Measurements from ENCODE around the gene PEX14. TPM values are rescaled to one million over a fixed set of nuclear protein-coding genes. Genes with fewer than 3 reads are reported as not detected.

The PEX14 gene
- polyA plus RNA-seq, 1 donor from 2014 or later: 13.5 TPM

DNA sequence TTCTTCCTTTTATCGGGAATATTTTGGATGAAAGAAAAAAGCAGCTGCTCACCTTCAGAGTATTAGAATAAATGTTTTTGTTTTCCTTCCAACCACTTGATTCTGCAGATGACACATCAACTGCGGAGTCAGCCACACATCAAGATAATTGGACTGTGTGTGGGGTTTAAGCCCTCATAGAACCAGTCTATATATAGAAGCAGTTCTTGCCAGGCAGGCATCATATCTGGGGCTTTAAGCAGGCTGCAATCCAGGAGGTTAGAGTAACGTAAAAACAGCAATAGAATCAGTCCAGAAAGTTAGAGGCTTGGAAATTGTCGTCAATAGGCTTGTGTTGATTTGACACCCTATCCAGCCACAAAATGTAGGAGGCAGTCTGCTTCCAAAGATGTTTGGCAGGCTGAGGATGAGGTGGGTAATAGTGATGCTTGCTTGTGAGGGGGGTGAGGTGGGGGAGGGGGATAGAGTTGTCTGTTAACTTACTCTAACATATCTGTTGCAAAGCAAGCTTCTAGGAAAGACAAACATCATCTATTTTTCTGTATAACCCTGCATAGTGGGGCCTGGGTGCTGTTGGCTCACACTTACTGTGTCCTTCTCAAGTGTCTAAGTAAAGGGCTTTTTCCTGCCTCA lies 64.8 kb downstream of the PEX14 start:
- H3K27me3 ChIP-seq (ENCODE audit: insufficient read depth, low read depth, low read length): no peaks in the 10 kb centered on the region
- H3K9me3 ChIP-seq (ENCODE audit: low read length): no peaks in the 10 kb centered on the region
- TF ChIP-seq, protein P1, sequence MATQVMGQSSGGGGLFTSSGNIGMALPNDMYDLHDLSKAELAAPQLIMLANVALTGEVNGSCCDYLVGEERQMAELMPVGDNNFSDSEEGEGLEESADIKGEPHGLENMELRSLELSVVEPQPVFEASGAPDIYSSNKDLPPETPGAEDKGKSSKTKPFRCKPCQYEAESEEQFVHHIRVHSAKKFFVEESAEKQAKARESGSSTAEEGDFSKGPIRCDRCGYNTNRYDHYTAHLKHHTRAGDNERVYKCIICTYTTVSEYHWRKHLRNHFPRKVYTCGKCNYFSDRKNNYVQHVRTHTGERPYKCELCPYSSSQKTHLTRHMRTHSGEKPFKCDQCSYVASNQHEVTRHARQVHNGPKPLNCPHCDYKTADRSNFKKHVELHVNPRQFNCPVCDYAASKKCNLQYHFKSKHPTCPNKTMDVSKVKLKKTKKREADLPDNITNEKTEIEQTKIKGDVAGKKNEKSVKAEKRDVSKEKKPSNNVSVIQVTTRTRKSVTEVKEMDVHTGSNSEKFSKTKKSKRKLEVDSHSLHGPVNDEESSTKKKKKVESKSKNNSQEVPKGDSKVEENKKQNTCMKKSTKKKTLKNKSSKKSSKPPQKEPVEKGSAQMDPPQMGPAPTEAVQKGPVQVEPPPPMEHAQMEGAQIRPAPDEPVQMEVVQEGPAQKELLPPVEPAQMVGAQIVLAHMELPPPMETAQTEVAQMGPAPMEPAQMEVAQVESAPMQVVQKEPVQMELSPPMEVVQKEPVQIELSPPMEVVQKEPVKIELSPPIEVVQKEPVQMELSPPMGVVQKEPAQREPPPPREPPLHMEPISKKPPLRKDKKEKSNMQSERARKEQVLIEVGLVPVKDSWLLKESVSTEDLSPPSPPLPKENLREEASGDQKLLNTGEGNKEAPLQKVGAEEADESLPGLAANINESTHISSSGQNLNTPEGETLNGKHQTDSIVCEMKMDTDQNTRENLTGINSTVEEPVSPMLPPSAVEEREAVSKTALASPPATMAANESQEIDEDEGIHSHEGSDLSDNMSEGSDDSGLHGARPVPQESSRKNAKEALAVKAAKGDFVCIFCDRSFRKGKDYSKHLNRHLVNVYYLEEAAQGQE (IDR thresholded peaks at IDR 0.05; ENCODE audit: borderline replicate concordance): no peak
- no peak for TF ChIP-seq MXI1 (conservative IDR thresholded peaks at IDR 0.05; ENCODE audit: poor library complexity, severe bottlenecking)
- TF ChIP-seq SMC3 (conservative IDR thresholded peaks at IDR 0.05; ENCODE audit: poor library complexity): no peak
- TF ChIP-seq RAD21 (conservative IDR thresholded peaks at IDR 0.05): no peak
- no peak for TF ChIP-seq POLR2AphosphoS5 (IDR thresholded peaks at IDR 0.05)
- TF ChIP-seq, protein P2, sequence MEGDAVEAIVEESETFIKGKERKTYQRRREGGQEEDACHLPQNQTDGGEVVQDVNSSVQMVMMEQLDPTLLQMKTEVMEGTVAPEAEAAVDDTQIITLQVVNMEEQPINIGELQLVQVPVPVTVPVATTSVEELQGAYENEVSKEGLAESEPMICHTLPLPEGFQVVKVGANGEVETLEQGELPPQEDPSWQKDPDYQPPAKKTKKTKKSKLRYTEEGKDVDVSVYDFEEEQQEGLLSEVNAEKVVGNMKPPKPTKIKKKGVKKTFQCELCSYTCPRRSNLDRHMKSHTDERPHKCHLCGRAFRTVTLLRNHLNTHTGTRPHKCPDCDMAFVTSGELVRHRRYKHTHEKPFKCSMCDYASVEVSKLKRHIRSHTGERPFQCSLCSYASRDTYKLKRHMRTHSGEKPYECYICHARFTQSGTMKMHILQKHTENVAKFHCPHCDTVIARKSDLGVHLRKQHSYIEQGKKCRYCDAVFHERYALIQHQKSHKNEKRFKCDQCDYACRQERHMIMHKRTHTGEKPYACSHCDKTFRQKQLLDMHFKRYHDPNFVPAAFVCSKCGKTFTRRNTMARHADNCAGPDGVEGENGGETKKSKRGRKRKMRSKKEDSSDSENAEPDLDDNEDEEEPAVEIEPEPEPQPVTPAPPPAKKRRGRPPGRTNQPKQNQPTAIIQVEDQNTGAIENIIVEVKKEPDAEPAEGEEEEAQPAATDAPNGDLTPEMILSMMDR (IDR thresholded peaks at IDR 0.05; ENCODE audit: poor library complexity, severe bottlenecking): no peak
- no peak for TF ChIP-seq TAF1 (IDR thresholded peaks at IDR 0.05; ENCODE audit: low read depth)
- no peak for TF ChIP-seq EZH2 (IDR thresholded peaks at IDR 0.05; ENCODE audit: borderline replicate concordance, insufficient read depth, low read length, poor library complexity, severe bottlenecking)
- TF ChIP-seq EP300 (conservative IDR thresholded peaks at IDR 0.05; ENCODE audit: poor library complexity, severe bottlenecking): no peak
- H4K20me1 ChIP-seq (ENCODE audit: insufficient read depth): no peaks in the 10 kb centered on the region
- H3K79me2 ChIP-seq (replicated peaks; ENCODE audit: insufficient read depth, low read length): no peaks in the 10 kb centered on the region
- H3K4me3 ChIP-seq (ENCODE audit: low read length): no peak overlapping the region
- H2AFZ ChIP-seq (ENCODE audit: low read depth, low read length): no peak overlapping the region
- no peak overlapping the region for H3K27ac ChIP-seq (ENCODE audit: low read length)
- no peaks in the 10 kb centered on the region for H3F3A ChIP-seq (ENCODE audit: insufficient read depth, low read length, poor library complexity, severe bottlenecking)
- H3K36me3 ChIP-seq (ENCODE audit: insufficient read depth, low read length): no peaks in the 10 kb centered on the region
- no peaks in the 10 kb centered on the region for H3K9me2 ChIP-seq (ENCODE audit: insufficient read depth, low read length)
- no peak overlapping the region for H3K9ac ChIP-seq (ENCODE audit: low read length)
- H3K4me2 ChIP-seq (ENCODE audit: low read length): no peak overlapping the region

DNA sequence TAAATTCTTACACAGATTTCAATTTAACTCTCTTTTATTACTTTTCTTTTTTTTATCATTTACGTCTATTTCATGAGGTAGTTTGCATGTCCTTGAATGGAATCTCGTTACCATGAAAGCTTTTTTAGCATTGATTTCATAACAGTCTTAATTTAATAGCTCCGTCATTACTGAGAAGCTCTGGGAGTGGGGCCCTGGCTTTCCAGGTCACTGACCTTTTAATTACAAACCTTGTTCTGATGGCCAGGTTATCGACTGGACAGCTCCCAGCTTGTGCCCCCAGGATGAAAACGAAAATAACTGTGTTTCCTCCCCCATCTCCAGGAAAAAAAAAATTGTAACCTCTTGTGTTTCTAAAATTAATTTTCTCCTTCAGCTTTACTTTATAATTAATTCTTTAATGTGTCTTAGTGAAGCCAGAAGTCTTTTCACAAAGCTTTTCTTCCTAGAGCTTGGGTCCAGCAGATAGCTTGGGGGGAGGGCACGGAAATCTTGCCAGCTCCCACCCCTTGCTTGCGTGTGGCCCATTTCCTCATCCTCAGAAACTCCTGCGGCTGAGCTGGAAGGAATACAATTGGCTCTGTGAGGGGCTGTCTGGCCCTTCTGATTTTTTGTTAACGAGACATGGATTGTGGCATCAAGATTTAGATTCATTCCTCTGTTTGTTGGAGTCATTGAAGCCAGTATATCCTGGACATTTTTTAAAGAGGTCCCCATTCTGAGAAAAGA lies 65.7 kb downstream of the PEX14 start:
- Histone ChIP-seq H3K27me3 (ENCODE audit: insufficient read depth, low read depth, low read length) (no peaks in the 10 kb centered on the region), H3K79me2 (replicated peaks; ENCODE audit: insufficient read depth, low read length) (no peaks in the 10 kb centered on the region), H3K36me3 (ENCODE audit: insufficient read depth, low read length) (no peaks in the 10 kb centered on the region), H3K4me2 (ENCODE audit: low read length) (no peak overlapping the region), H3K9me2 (ENCODE audit: insufficient read depth, low read length) (no peaks in the 10 kb centered on the region), H2AFZ (ENCODE audit: low read depth, low read length) (no peak overlapping the region), H3K27ac (ENCODE audit: low read length) (no peak overlapping the region), H3F3A (ENCODE audit: insufficient read depth, low read length, poor library complexity, severe bottlenecking) (no peaks in the 10 kb centered on the region), H3K9ac (ENCODE audit: low read length) (no peak overlapping the region), H3K4me3 (ENCODE audit: low read length) (no peak overlapping the region), H3K9me3 (ENCODE audit: low read length) (no peaks in the 10 kb centered on the region), H4K20me1 (ENCODE audit: insufficient read depth) (no peaks in the 10 kb centered on the region)
- TF ChIP-seq MXI1 (conservative IDR thresholded peaks at IDR 0.05; ENCODE audit: poor library complexity, severe bottlenecking) (no peak), EP300 (conservative IDR thresholded peaks at IDR 0.05; ENCODE audit: poor library complexity, severe bottlenecking) (no peak), POLR2AphosphoS5 (IDR thresholded peaks at IDR 0.05) (no peak), EZH2 (IDR thresholded peaks at IDR 0.05; ENCODE audit: borderline replicate concordance, insufficient read depth, low read length, poor library complexity, severe bottlenecking) (no peak)
- TF ChIP-seq, protein P2 (IDR thresholded peaks at IDR 0.05; ENCODE audit: poor library complexity, severe bottlenecking): no peak
